Suprapubic skin (tissue), 4 donors: ENCODE data around the gene MYO9A. TPM values are rescaled to one million over a fixed set of nuclear protein-coding genes. Genes with fewer than 3 reads are reported as not detected.
"Not testable (repeated sequence)": the region's sequence is repeated elsewhere in the genome, so short reads cannot be mapped to it uniquely, and the experiment has no call there.

Experiments
- DNase-seq, 2 donors: peaks; one replicate each; pipeline ENCODE4 v3.0.0-alpha.2; 2019; ENCODE audit warnings: low spot score in 2 of 2
- H3K27ac ChIP-seq: fragments of 200-600 bp; sonication (generic); one replicate; pipeline ENCODE4 v1.5.1; 2019
- H3K27me3 ChIP-seq: fragments of 200-600 bp; sonication (generic); one replicate; pipeline ENCODE4 v1.5.1; 2019
- H3K36me3 ChIP-seq: fragments of 200-600 bp; sonication (generic); one replicate; pipeline ENCODE4 v1.5.1; 2019
- H3K4me1 ChIP-seq: fragments of 200-600 bp; sonication (generic); one replicate; pipeline ENCODE4 v1.5.1; 2019
- H3K4me3 ChIP-seq: fragments of 200-600 bp; sonication (generic); one replicate; pipeline ENCODE4 v1.5.1; 2019; ENCODE audit warnings: mild to moderate bottlenecking
- H3K9me3 ChIP-seq: fragments of 200-600 bp; sonication (generic); one replicate; pipeline ENCODE4 v1.5.1; 2019
- CTCF ChIP-seq, 2 donors: fragments of 200-600 bp in 1 of 2; fragments of 450-650 bp in 1 of 2; sonication (generic) in 1 of 2; IDR thresholded peaks; one replicate each; pipeline ENCODE4 v1.5.1; 2016 to 2019; ENCODE audit warnings: antibody characterized with exemption in 2 of 2, mild to moderate bottlenecking in 1 of 2, moderate library complexity in 1 of 2
- EP300 ChIP-seq: sonication (generic); formaldehyde crosslinking; IDR thresholded peaks from one replicate; pipeline ENCODE4 v1.6.1; 2017; ENCODE audit warnings: antibody characterized with exemption
- POLR2A ChIP-seq, 2 donors: fragments of 450-650 bp; IDR thresholded peaks; one replicate each; pipeline ENCODE4 v1.6.1; 2017; ENCODE audit warnings: antibody characterized with exemption in 2 of 2, mild to moderate bottlenecking in 2 of 2, moderate library complexity in 2 of 2
- POLR2AphosphoS5 ChIP-seq, 3 donors: sonication (generic); formaldehyde crosslinking; IDR thresholded peaks; one replicate each; pipeline ENCODE4 v1.6.1; 2017; ENCODE audit warnings: antibody characterized with exemption in 3 of 3
- WGBS: methylation state at CpG from one replicate; pipeline ENCODE4 v1.1.5; 2018; 5-methylcytosine and 5-hydroxymethylcytosine counted together
- total RNA-seq, 4 donors: library from RNA; depleted of rRNA; stranded (reverse); fragments of >200 nt; gene quantifications; one replicate each; pipeline ENCODE4 v1.1.0, GENCODE V29; 2016

Gene MYO9A
- total RNA-seq, 4 donors from 2014 or later: 54.0 to 89.7 (median 61.8) TPM

GRCh38 chr15:71880276-71880675 is 237.7 kb downstream of the MYO9A start:
- no peak for DNase-seq
- Histone ChIP-seq H3K27me3 (no peaks in the 10 kb centered on the region), H3K9me3 (no peaks in the 10 kb centered on the region), H3K4me3 (no peak overlapping the region), H3K27ac (no peak overlapping the region), H3K36me3 (peaks cover 76% of the 10 kb centered on the region), H3K4me1 (no peaks in the 10 kb centered on the region)
- 89% methylated on average over 6 of the region's 6 CpGs for WGBS
- no peak for TF ChIP-seq POLR2A (IDR thresholded peaks at IDR 0.05)
- TF ChIP-seq CTCF (IDR thresholded peaks at IDR 0.05): no peak
- no peak for TF ChIP-seq EP300
- no peak for TF ChIP-seq POLR2AphosphoS5 (IDR thresholded peaks at IDR 0.05)

GRCh38 chr15:71874245-71874644 is 243.7 kb downstream of the MYO9A start:
- 92% methylated on average over 3 of the region's 3 CpGs for WGBS
- H3K36me3 ChIP-seq: peaks cover 54% of the 10 kb centered on the region
- no peak for DNase-seq

GRCh38 chr15:71858232-71858631 is 259.7 kb downstream of the MYO9A start:
- peaks cover 44% of the 10 kb centered on the region for H3K36me3 ChIP-seq
- H3K27ac ChIP-seq: not testable (repeated sequence)
- 96% methylated on average over 4 of the region's 4 CpGs for WGBS

More at GRCh38 chr15:71874245-71874644, 243.7 kb downstream of the MYO9A start:
- Histone ChIP-seq H3K27me3 (no peaks in the 10 kb centered on the region), H3K27ac (no peak overlapping the region), H3K4me3 (no peak overlapping the region), H3K9me3 (no peaks in the 10 kb centered on the region), H3K4me1 (no peaks in the 10 kb centered on the region)
- TF ChIP-seq POLR2AphosphoS5 (IDR thresholded peaks at IDR 0.05): no peak
- no peak for TF ChIP-seq CTCF (IDR thresholded peaks at IDR 0.05)
- no peak for TF ChIP-seq EP300
- TF ChIP-seq POLR2A (IDR thresholded peaks at IDR 0.05): no peak

GRCh38 chr15:71853543-71853942 is 264.4 kb downstream of the MYO9A start:
- H3K4me3 ChIP-seq: no peak overlapping the region
- H3K27me3 ChIP-seq: no peaks in the 10 kb centered on the region
- H3K9me3 ChIP-seq: no peaks in the 10 kb centered on the region
- H3K36me3 ChIP-seq: peaks cover 71% of the 10 kb centered on the region
- 97% methylated on average over 1 of the region's 1 CpG for WGBS
- TF ChIP-seq POLR2A (IDR thresholded peaks at IDR 0.05) (no peak), CTCF (IDR thresholded peaks at IDR 0.05) (no peak), EP300 (no peak), POLR2AphosphoS5 (IDR thresholded peaks at IDR 0.05) (no peak)
- DNase-seq: no peak
- H3K4me1 ChIP-seq: no peaks in the 10 kb centered on the region
- no peak overlapping the region for H3K27ac ChIP-seq

More at GRCh38 chr15:71858232-71858631, 259.7 kb downstream of the MYO9A start:
- not testable (repeated sequence) for DNase-seq, H3K4me3 ChIP-seq, H3K4me1 ChIP-seq, H3K9me3 ChIP-seq, H3K27me3 ChIP-seq

GRCh38 chr15:71844916-71845315 is 273.0 kb downstream of the MYO9A start:
- WGBS: 87% methylated on average over 2 of the region's 2 CpGs
- TF ChIP-seq POLR2AphosphoS5 (IDR thresholded peaks at IDR 0.05): no peak
- no peak for TF ChIP-seq CTCF (IDR thresholded peaks at IDR 0.05)
- TF ChIP-seq EP300: no peak
- no peak for TF ChIP-seq POLR2A (IDR thresholded peaks at IDR 0.05)
- Histone ChIP-seq H3K9me3 (no peaks in the 10 kb centered on the region), H3K4me1 (no peaks in the 10 kb centered on the region), H3K36me3 (peaks cover 76% of the 10 kb centered on the region), H3K27ac (no peak overlapping the region), H3K27me3 (no peaks in the 10 kb centered on the region), H3K4me3 (no peak overlapping the region)
- DNase-seq: no peak

- WGBS: 98% methylated on average over 3 of the region's 3 CpGs
- TF ChIP-seq POLR2A (IDR thresholded peaks at IDR 0.05) (no peak), EP300 (no peak), CTCF (IDR thresholded peaks at IDR 0.05) (no peak), POLR2AphosphoS5 (IDR thresholded peaks at IDR 0.05) (no peak)
- H3K36me3 ChIP-seq: peaks cover 48% of the 10 kb centered on the region
- DNase-seq: no peak
- H3K4me3 ChIP-seq: no peak overlapping the region
- H3K9me3 ChIP-seq: no peaks in the 10 kb centered on the region
- no peak overlapping the region for H3K27ac ChIP-seq
- no peaks in the 10 kb centered on the region for H3K4me1 ChIP-seq
- no peaks in the 10 kb centered on the region for H3K27me3 ChIP-seq
Observed at GRCh38 chr15:71841563-71841962, 276.4 kb downstream of the MYO9A start.
